GM23338 (cell line): ENCODE data around the gene ARHGEF11. TPM values are rescaled to one million over a fixed set of nuclear protein-coding genes. Genes with fewer than 3 reads are reported as not detected.

ENCODE experiments used
- ATAC-seq: fragments of 200-7000 bp; cut with Tn5 transposase; 3 replicates; pipeline ENCODE4 v1.9.1; 2020
- DNase-seq: peaks from one replicate; pipeline ENCODE4 v3.0.0-alpha.2; 2015; ENCODE audit warnings: low spot score
- H2AFZ ChIP-seq: fragments of 200-600 bp; sonication (generic); 2 replicates; pipeline ENCODE4 v1.8.0; 2016; ENCODE audit warnings: antibody characterized with exemption, mild to moderate bottlenecking, moderate library complexity
- H3F3A ChIP-seq: fragments of 200-600 bp; sonication (generic); replicated peaks from 2 replicates; pipeline ENCODE4 v1.8.0; 2017; ENCODE audit warnings: antibody characterized with exemption, mixed run types, low read depth
- H3K27ac ChIP-seq: fragments of 200-600 bp; sonication (generic); 2 replicates; pipeline ENCODE4 v1.6.1; 2016; ENCODE audit warnings: low read depth
- H3K27me3 ChIP-seq: fragments of 200-600 bp; sonication (generic); 2 replicates; pipeline ENCODE4 v1.8.0; 2016; ENCODE audit warnings: mild to moderate bottlenecking, mixed run types, moderate library complexity; ENCODE audit not compliant: insufficient read depth
- H3K36me3 ChIP-seq: fragments of 200-600 bp; sonication (generic); 2 replicates; pipeline ENCODE4 v1.8.0; 2016; ENCODE audit warnings: mild to moderate bottlenecking; ENCODE audit not compliant: insufficient read depth
- H3K4me1 ChIP-seq: fragments of 200-600 bp; sonication (generic); 2 replicates; pipeline ENCODE4 v1.8.0; 2016; ENCODE audit warnings: mild to moderate bottlenecking, moderate library complexity; ENCODE audit not compliant: insufficient read depth
- H3K4me2 ChIP-seq: fragments of 200-600 bp; sonication (generic); 2 replicates; pipeline ENCODE4 v1.7.1; 2017; ENCODE audit warnings: mixed run types
- H3K4me3 ChIP-seq: fragments of 200-600 bp; sonication (generic); 2 replicates; pipeline ENCODE4 v1.6.1; 2016; ENCODE audit warnings: mixed run types
- H3K79me2 ChIP-seq: fragments of 200-600 bp; sonication (generic); replicated peaks from 2 replicates; pipeline ENCODE4 v1.8.0; 2017; ENCODE audit warnings: mild to moderate bottlenecking; ENCODE audit not compliant: insufficient read depth
- H3K9me2 ChIP-seq: fragments of 200-600 bp; sonication (generic); 2 replicates; pipeline ENCODE4 v1.8.0; 2017; ENCODE audit not compliant: insufficient read depth
- H4K20me1 ChIP-seq: fragments of 200-600 bp; sonication (generic); replicated peaks from 2 replicates; pipeline ENCODE4 v1.8.0; 2017; ENCODE audit warnings: mild to moderate bottlenecking; ENCODE audit not compliant: insufficient read depth
- H3K27ac Mint-ChIP-seq: 2 replicates; pipeline ENCODE4 v1.8.0; 2020; ENCODE audit warnings: inconsistent platforms, mild to moderate bottlenecking, moderate library complexity, mixed read lengths
- H3K27me3 Mint-ChIP-seq: 3 replicates; pipeline ENCODE4 v1.8.0; 2022; ENCODE audit warnings: low read depth, mild to moderate bottlenecking, moderate library complexity, mixed read lengths, inconsistent platforms; ENCODE audit not compliant: insufficient read depth, poor library complexity
- H3K36me3 Mint-ChIP-seq: 3 replicates; pipeline ENCODE4 v1.8.0; 2021; ENCODE audit warnings: low read depth, mild to moderate bottlenecking, inconsistent platforms, moderate library complexity, mixed read lengths
- H3K4me1 Mint-ChIP-seq: 3 replicates; pipeline ENCODE4 v1.8.0; 2020; ENCODE audit warnings: mild to moderate bottlenecking, inconsistent platforms, mixed read lengths
- H3K4me3 Mint-ChIP-seq: 3 replicates; pipeline ENCODE4 v1.8.0; 2021; ENCODE audit warnings: moderate library complexity, mild to moderate bottlenecking, inconsistent platforms, mixed read lengths
- H3K9me3 Mint-ChIP-seq: 3 replicates; pipeline ENCODE4 v1.8.0; 2020; ENCODE audit warnings: moderate library complexity, mild to moderate bottlenecking, inconsistent platforms, mixed read lengths
- CREB1 ChIP-seq: fragments of 250-450 bp; sonication (Bioruptor Pico); IDR thresholded peaks from 2 replicates; pipeline ENCODE4 v1.5.0; 2020; ENCODE audit warnings: low read depth, mild to moderate bottlenecking, moderate library complexity
- NANOG ChIP-seq: IDR thresholded peaks from 2 replicates; pipeline ENCODE4 v1.6.1; 2016; ENCODE audit warnings: antibody characterized with exemption, borderline replicate concordance
- STAT1 ChIP-seq: IDR thresholded peaks from one replicate; pipeline ENCODE4 v1.6.1; 2016; ENCODE audit warnings: antibody characterized with exemption; ENCODE audit not compliant: unreplicated experiment
- ZNF331 ChIP-seq: fragments of 250-450 bp; sonication (Bioruptor Pico); IDR thresholded peaks from 2 replicates; pipeline ENCODE4 v1.5.0; 2020; ENCODE audit warnings: low read depth, mild to moderate bottlenecking, moderate library complexity
- polyA plus RNA-seq: library from polyadenylated mRNA; unstranded; fragments of >200 nt; fragmentation: Nextera tagmentation; extraction: Ambion mirVana; gene quantifications from 2 replicates; pipeline ENCODE4 v1.2.1, GENCODE V29; 2016
- total RNA-seq: library from RNA; depleted of rRNA; stranded (reverse); fragments of >200 nt; shearing (Covaris generic); gene quantifications from 2 replicates; pipeline ENCODE4 v1.2.3, GENCODE V29; 2014
- TF ChIP-seq, protein P1 (sequence below): IDR thresholded peaks from one replicate; pipeline ENCODE4 v1.6.1; 2018; ENCODE audit warnings: antibody characterized with exemption; ENCODE audit not compliant: unreplicated experiment
- TF ChIP-seq, protein P2 (sequence below): fragments of 250-450 bp; sonication (Bioruptor Pico); IDR thresholded peaks from 2 replicates; pipeline ENCODE4 v1.5.0; 2020; ENCODE audit warnings: mild to moderate bottlenecking, moderate library complexity
- TF ChIP-seq, protein P3 (sequence below), 2 experiments: fragments of 200-600 bp in 1 of 2; sonication (generic) in 1 of 2; conservative IDR thresholded peaks; 2 replicates each; pipeline versions ENCODE4 v1.5.1 to v1.6.1; 2016 to 2017; ENCODE audit warnings: antibody characterized with exemption in 2 of 2, low read depth in 2 of 2, mild to moderate bottlenecking in 2 of 2, moderate library complexity in 1 of 2

ARHGEF11 gene
- total and polyA plus RNA-seq, 2 experiments from 2014 or later = 12.3 to 33.7 TPM

DNA sequence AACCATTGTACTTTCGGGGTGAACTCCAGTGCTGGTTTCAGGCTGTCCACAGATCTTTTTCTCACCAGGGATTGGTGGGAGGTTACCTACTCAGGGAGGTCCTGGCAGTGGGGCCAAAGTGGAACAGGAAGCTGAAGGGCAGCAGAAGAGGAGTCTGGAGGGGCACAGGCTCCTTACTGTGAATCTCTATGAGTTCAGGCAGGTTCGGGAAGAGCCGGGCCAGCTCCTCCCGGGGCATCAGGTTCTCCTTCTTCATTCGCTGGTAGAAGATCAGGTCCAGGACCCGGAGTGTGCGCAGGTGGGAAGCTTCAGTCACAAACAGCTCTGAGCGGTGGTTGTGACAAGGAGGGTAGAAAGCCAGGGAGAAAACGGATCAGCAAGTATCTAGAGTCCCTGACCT, 98.4 kb downstream of the ARHGEF11 start (continued):
- TF ChIP-seq ZNF331 = no peak
- TF ChIP-seq, protein P1, sequence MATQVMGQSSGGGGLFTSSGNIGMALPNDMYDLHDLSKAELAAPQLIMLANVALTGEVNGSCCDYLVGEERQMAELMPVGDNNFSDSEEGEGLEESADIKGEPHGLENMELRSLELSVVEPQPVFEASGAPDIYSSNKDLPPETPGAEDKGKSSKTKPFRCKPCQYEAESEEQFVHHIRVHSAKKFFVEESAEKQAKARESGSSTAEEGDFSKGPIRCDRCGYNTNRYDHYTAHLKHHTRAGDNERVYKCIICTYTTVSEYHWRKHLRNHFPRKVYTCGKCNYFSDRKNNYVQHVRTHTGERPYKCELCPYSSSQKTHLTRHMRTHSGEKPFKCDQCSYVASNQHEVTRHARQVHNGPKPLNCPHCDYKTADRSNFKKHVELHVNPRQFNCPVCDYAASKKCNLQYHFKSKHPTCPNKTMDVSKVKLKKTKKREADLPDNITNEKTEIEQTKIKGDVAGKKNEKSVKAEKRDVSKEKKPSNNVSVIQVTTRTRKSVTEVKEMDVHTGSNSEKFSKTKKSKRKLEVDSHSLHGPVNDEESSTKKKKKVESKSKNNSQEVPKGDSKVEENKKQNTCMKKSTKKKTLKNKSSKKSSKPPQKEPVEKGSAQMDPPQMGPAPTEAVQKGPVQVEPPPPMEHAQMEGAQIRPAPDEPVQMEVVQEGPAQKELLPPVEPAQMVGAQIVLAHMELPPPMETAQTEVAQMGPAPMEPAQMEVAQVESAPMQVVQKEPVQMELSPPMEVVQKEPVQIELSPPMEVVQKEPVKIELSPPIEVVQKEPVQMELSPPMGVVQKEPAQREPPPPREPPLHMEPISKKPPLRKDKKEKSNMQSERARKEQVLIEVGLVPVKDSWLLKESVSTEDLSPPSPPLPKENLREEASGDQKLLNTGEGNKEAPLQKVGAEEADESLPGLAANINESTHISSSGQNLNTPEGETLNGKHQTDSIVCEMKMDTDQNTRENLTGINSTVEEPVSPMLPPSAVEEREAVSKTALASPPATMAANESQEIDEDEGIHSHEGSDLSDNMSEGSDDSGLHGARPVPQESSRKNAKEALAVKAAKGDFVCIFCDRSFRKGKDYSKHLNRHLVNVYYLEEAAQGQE = no peak

DNA sequence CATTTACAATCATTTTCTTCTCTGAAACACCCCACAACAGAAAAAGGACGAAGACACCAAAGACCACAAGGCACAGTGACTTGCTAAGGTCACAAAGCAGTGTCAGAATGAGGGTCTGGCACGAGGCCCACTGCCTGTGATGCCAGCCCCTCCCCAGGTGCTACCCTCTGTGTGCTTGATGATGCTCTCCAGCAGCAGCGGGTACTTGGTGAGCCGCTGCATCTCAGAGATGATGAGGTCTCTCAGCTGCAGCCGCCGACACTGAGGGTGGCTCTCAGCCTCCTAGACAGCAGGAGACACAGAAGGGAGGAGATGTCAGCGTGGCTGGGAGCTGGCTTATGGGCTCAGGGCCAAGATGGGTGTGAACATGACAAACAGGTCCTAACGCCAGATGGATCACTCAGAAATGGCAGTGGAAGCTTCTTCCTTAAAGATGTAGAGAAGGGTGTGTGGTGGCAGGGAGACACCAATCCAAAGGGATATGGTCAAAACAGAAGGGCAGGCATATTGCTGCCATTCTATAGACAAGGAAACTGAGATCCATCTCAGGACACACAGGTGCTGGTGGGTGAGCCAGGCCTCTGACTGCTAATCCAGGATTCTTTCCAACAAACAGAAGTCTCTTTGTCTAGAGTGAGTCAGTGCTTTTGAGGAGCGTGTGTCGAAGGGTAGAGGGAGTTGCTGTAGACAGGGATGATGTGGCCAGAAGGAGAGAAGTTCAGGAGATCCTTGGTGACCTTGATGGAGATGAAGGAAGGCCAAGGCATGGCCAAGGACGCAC, 99.5 kb downstream of the ARHGEF11 start:
- Mint-ChIP-seq H3K9me3 (no peaks in the 10 kb centered on the region), H3K4me1 (peaks cover 10% of the 10 kb centered on the region), H3K4me3 (no peak overlapping the region), H3K27ac (no peak overlapping the region), H3K36me3 (peaks cover 73% of the 10 kb centered on the region), H3K27me3 (peaks cover 3% of the 10 kb centered on the region)
- no peak overlapping the region for H2AFZ ChIP-seq
- ATAC-seq (no peak), DNase-seq (no peak)
- peaks cover 12% of the 10 kb centered on the region for H3K36me3 ChIP-seq
- no peaks in the 10 kb centered on the region for H3K79me2 ChIP-seq
- no peaks in the 10 kb centered on the region for H3K4me1 ChIP-seq
- H3K27me3 ChIP-seq = no peaks in the 10 kb centered on the region
- TF ChIP-seq ZNF331 (no peak), CREB1 (CRISPR knock-in tag) (no peak)
- H3K9me2 ChIP-seq = no peaks in the 10 kb centered on the region
- no peak overlapping the region for H3K4me2 ChIP-seq
- H3K4me3 ChIP-seq = no peak overlapping the region
- H3F3A ChIP-seq = no peaks in the 10 kb centered on the region
- no peaks in the 10 kb centered on the region; the same call in 1 of the 2 replicates for H4K20me1 ChIP-seq
- H3K27ac ChIP-seq = no peak overlapping the region

DNA sequence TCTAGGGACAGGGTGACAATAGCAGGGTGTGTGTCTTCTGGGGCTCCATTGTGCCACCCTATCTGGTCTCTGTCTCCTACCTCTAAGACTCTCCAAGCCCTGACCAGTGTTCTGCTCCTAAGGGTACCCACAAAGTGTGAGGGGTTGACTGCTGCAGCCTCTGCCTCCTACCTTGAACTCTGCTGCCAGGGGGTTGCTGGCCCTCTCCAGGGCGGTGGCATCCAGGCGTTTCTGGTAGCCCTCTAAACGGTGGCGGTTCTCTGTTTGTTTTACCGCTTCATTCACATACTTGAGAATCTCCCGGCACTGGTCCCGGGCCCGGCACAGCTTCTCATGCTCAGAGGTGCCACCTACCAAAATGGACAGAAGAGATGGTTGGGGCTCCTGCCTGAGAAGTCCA, 100.7 kb downstream of the ARHGEF11 start:
- no peaks in the 10 kb centered on the region for H3K9me3 Mint-ChIP-seq
- no peak overlapping the region for H2AFZ ChIP-seq
- H3K4me3 Mint-ChIP-seq = no peak overlapping the region
- peaks cover 11% of the 10 kb centered on the region for H3K27me3 Mint-ChIP-seq
- H3K9me2 ChIP-seq = no peaks in the 10 kb centered on the region
- ATAC-seq (no peak), DNase-seq (no peak)
- H3K27ac ChIP-seq = no peak overlapping the region
- no peak overlapping the region for H3K4me2 ChIP-seq
- H3F3A ChIP-seq = no peaks in the 10 kb centered on the region
- no peak overlapping the region for H3K27ac Mint-ChIP-seq
- no peaks in the 10 kb centered on the region for H3K4me1 ChIP-seq
- peaks cover 10% of the 10 kb centered on the region for H3K36me3 ChIP-seq
- H4K20me1 ChIP-seq = no peaks in the 10 kb centered on the region; the same call in 1 of the 2 replicates
- H3K4me1 Mint-ChIP-seq = peaks cover 11% of the 10 kb centered on the region
- H3K79me2 ChIP-seq = no peaks in the 10 kb centered on the region
- peaks cover 73% of the 10 kb centered on the region for H3K36me3 Mint-ChIP-seq
- H3K4me3 ChIP-seq = no peak overlapping the region
- H3K27me3 ChIP-seq = no peaks in the 10 kb centered on the region
- no peak for TF ChIP-seq ZNF331
- TF ChIP-seq, protein P2, sequence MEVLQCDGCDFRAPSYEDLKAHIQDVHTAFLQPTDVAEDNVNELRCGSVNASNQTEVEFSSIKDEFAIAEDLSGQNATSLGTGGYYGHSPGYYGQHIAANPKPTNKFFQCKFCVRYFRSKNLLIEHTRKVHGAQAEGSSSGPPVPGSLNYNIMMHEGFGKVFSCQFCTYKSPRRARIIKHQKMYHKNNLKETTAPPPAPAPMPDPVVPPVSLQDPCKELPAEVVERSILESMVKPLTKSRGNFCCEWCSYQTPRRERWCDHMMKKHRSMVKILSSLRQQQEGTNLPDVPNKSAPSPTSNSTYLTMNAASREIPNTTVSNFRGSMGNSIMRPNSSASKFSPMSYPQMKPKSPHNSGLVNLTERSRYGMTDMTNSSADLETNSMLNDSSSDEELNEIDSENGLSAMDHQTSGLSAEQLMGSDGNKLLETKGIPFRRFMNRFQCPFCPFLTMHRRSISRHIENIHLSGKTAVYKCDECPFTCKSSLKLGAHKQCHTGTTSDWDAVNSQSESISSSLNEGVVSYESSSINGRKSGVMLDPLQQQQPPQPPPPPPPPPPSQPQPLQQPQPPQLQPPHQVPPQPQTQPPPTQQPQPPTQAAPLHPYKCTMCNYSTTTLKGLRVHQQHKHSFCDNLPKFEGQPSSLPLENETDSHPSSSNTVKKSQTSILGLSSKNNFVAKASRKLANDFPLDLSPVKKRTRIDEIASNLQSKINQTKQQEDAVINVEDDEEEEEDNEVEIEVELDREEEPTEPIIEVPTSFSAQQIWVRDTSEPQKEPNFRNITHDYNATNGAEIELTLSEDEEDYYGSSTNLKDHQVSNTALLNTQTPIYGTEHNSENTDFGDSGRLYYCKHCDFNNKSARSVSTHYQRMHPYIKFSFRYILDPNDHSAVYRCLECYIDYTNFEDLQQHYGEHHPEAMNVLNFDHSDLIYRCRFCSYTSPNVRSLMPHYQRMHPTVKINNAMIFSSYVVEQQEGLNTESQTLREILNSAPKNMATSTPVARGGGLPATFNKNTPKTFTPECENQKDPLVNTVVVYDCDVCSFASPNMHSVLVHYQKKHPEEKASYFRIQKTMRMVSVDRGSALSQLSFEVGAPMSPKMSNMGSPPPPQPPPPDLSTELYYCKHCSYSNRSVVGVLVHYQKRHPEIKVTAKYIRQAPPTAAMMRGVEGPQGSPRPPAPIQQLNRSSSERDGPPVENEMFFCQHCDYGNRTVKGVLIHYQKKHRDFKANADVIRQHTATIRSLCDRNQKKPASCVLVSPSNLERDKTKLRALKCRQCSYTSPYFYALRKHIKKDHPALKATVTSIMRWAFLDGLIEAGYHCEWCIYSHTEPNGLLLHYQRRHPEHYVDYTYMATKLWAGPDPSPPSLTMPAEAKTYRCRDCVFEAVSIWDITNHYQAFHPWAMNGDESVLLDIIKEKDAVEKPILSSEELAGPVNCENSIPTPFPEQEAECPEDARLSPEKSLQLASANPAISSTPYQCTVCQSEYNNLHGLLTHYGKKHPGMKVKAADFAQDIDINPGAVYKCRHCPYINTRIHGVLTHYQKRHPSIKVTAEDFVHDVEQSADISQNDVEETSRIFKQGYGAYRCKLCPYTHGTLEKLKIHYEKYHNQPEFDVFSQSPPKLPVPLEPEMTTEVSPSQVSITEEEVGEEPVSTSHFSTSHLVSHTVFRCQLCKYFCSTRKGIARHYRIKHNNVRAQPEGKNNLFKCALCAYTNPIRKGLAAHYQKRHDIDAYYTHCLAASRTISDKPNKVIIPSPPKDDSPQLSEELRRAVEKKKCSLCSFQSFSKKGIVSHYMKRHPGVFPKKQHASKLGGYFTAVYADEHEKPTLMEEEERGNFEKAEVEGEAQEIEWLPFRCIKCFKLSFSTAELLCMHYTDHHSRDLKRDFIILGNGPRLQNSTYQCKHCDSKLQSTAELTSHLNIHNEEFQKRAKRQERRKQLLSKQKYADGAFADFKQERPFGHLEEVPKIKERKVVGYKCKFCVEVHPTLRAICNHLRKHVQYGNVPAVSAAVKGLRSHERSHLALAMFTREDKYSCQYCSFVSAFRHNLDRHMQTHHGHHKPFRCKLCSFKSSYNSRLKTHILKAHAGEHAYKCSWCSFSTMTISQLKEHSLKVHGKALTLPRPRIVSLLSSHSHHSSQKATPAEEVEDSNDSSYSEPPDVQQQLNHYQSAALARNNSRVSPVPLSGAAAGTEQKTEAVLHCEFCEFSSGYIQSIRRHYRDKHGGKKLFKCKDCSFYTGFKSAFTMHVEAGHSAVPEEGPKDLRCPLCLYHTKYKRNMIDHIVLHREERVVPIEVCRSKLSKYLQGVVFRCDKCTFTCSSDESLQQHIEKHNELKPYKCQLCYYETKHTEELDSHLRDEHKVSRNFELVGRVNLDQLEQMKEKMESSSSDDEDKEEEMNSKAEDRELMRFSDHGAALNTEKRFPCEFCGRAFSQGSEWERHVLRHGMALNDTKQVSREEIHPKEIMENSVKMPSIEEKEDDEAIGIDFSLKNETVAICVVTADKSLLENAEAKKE (CRISPR knock-in tag) = no peak
- TF ChIP-seq, protein P3, sequence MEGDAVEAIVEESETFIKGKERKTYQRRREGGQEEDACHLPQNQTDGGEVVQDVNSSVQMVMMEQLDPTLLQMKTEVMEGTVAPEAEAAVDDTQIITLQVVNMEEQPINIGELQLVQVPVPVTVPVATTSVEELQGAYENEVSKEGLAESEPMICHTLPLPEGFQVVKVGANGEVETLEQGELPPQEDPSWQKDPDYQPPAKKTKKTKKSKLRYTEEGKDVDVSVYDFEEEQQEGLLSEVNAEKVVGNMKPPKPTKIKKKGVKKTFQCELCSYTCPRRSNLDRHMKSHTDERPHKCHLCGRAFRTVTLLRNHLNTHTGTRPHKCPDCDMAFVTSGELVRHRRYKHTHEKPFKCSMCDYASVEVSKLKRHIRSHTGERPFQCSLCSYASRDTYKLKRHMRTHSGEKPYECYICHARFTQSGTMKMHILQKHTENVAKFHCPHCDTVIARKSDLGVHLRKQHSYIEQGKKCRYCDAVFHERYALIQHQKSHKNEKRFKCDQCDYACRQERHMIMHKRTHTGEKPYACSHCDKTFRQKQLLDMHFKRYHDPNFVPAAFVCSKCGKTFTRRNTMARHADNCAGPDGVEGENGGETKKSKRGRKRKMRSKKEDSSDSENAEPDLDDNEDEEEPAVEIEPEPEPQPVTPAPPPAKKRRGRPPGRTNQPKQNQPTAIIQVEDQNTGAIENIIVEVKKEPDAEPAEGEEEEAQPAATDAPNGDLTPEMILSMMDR (conservative IDR thresholded peaks at IDR 0.05; ENCODE audit: low read depth in 2 of 2) = no peak
- TF ChIP-seq NANOG = no peak
- TF ChIP-seq STAT1 = no peak
